Prostate gland (tissue), 2 donors: ENCODE results near the gene ACTL8. TPM values are rescaled to one million over a fixed set of nuclear protein-coding genes. Genes with fewer than 3 reads are reported as not detected.

Experiments
- DNase-seq: peaks from one replicate; pipeline ENCODE4 v3.0.0-alpha.2; 2019; ENCODE audit warnings: low spot score
- H3K27ac ChIP-seq, 2 donors: fragments of 200-600 bp; sonication (generic); 2 replicates each; pipeline ENCODE4 v1.5.1; 2017 to 2019
- H3K27me3 ChIP-seq: fragments of 200-600 bp; sonication (generic); replicated peaks from 2 replicates; pipeline ENCODE4 v1.5.1; 2019; ENCODE audit not compliant: insufficient read depth
- H3K36me3 ChIP-seq, 2 donors: fragments of 200-600 bp; sonication (generic); 1 replicate in 1 of 2; 2 replicates in 1 of 2; pipeline versions ENCODE4 v1.5.1 to v1.8.1; 2017 to 2019
- H3K4me1 ChIP-seq: fragments of 200-600 bp; sonication (generic); replicated peaks from 2 replicates; pipeline ENCODE4 v1.5.1; 2019
- H3K4me3 ChIP-seq, 2 donors: fragments of 200-600 bp; sonication (generic); 2 replicates each; pipeline ENCODE4 v1.5.1; 2017 to 2019
- H3K9me3 ChIP-seq: fragments of 200-600 bp; sonication (generic); 2 replicates; pipeline ENCODE4 v1.5.1; 2017
- POLR2A ChIP-seq: fragments of 450-650 bp; IDR thresholded peaks from one replicate; pipeline ENCODE4 v1.6.1; 2016; ENCODE audit warnings: antibody characterized with exemption, mild to moderate bottlenecking
- POLR2AphosphoS5 ChIP-seq: sonication (generic); formaldehyde crosslinking; IDR thresholded peaks from one replicate; pipeline ENCODE4 v1.6.1; 2017; ENCODE audit warnings: antibody characterized with exemption
- WGBS: methylation state at CpG from one replicate; pipeline ENCODE4 v1.1.5; 2018; 5-methylcytosine and 5-hydroxymethylcytosine counted together
- intact Hi-C: fragments of 100-400 bp; cut with DNase I; formaldehyde crosslinking; loops from one replicate; pipeline ENCODE4 v1.14.2; 2022
- total RNA-seq, 2 donors: library from RNA; depleted of rRNA; stranded (reverse); fragments of >200 nt; gene quantifications; one replicate each; pipeline ENCODE4 v1.1.0, GENCODE V29; 2016
- TF ChIP-seq, protein P1 (sequence below), 4 experiments: fragments of 200-600 bp in 2 of 4; fragments of 450-650 bp in 2 of 4; sonication (generic) in 2 of 4; IDR thresholded peaks; 1 replicate in 3 of 4; 2 replicates in 1 of 4; pipeline ENCODE4 v1.5.1; 2016 to 2019; ENCODE audit warnings: antibody characterized with exemption in 4 of 4, mild to moderate bottlenecking in 2 of 4, moderate library complexity in 2 of 4

Gene ACTL8
- total RNA-seq, 2 donors from 2014 or later = 5.9 TPM; not detected in 1

GRCh38 chr1:17856496-17857108, 101.5 kb downstream of the ACTL8 start:
- Histone ChIP-seq H3K27ac (no peak overlapping the region), H3K4me3 (no peak overlapping the region), H3K27me3 (no peaks in the 10 kb centered on the region), H3K9me3 (no peaks in the 10 kb centered on the region), H3K36me3 (no peaks in the 10 kb centered on the region), H3K4me1 (no peaks in the 10 kb centered on the region)
- TF ChIP-seq POLR2A (no peak), POLR2AphosphoS5 (no peak)
- TF ChIP-seq, protein P1, sequence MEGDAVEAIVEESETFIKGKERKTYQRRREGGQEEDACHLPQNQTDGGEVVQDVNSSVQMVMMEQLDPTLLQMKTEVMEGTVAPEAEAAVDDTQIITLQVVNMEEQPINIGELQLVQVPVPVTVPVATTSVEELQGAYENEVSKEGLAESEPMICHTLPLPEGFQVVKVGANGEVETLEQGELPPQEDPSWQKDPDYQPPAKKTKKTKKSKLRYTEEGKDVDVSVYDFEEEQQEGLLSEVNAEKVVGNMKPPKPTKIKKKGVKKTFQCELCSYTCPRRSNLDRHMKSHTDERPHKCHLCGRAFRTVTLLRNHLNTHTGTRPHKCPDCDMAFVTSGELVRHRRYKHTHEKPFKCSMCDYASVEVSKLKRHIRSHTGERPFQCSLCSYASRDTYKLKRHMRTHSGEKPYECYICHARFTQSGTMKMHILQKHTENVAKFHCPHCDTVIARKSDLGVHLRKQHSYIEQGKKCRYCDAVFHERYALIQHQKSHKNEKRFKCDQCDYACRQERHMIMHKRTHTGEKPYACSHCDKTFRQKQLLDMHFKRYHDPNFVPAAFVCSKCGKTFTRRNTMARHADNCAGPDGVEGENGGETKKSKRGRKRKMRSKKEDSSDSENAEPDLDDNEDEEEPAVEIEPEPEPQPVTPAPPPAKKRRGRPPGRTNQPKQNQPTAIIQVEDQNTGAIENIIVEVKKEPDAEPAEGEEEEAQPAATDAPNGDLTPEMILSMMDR (IDR thresholded peaks at IDR 0.05) = no peak
- intact Hi-C loops = no loop called here
- no peak for DNase-seq
- WGBS = 76% methylated on average over 7 of the region's 7 CpGs

DNA sequence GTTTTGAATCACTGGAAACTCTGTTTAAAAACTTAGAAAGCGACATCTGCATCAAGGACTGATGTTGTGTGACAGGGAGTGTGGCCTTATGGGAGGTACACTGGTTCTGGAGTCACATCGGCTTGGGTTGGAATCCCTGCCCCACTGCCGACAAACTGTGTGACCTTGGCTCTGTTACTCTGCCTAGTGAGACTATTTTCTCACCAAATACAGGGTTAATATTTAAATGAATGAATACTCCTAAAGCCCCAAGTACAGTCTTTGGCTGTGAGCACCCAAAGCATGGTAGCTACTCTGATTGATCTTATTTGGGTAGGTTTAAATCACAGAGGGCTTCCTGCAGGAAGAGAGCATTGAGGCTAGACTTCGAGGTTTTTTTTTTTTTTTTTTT, 102.0 kb downstream of the ACTL8 start:
- Histone ChIP-seq H3K4me1 (no peaks in the 10 kb centered on the region), H3K27ac (no peak overlapping the region), H3K9me3 (no peaks in the 10 kb centered on the region), H3K4me3 (no peak overlapping the region), H3K36me3 (no peaks in the 10 kb centered on the region), H3K27me3 (no peaks in the 10 kb centered on the region)
- intact Hi-C loops = no loop called here
- no peak for TF ChIP-seq POLR2AphosphoS5
- TF ChIP-seq, protein P1 (IDR thresholded peaks at IDR 0.05) = no peak
- TF ChIP-seq POLR2A = no peak
- WGBS = 78% methylated on average over 4 of the region's 4 CpGs
- DNase-seq = no peak

GRCh38 chr1:17857996-17858395, 102.9 kb downstream of the ACTL8 start:
- H3K36me3 ChIP-seq = no peaks in the 10 kb centered on the region
- WGBS = 42% methylated on average over 5 of the region's 5 CpGs
- intact Hi-C loops = no loop called here
- no peaks in the 10 kb centered on the region for H3K27me3 ChIP-seq
- no peaks in the 10 kb centered on the region for H3K4me1 ChIP-seq
- H3K4me3 ChIP-seq = no peak overlapping the region
- DNase-seq = no peak
- H3K9me3 ChIP-seq = no peaks in the 10 kb centered on the region
- no peak overlapping the region for H3K27ac ChIP-seq
- no peak for TF ChIP-seq POLR2A
- no peak for TF ChIP-seq POLR2AphosphoS5
- TF ChIP-seq, protein P1 (IDR thresholded peaks at IDR 0.05) = no peak

- Histone ChIP-seq H3K27ac (no peak overlapping the region), H3K27me3 (no peaks in the 10 kb centered on the region), H3K4me3 (no peak overlapping the region), H3K36me3 (no peaks in the 10 kb centered on the region), H3K4me1 (no peaks in the 10 kb centered on the region), H3K9me3 (no peaks in the 10 kb centered on the region)
- DNase-seq = no peak
- TF ChIP-seq, protein P1 (IDR thresholded peaks at IDR 0.05) = no peak
- TF ChIP-seq POLR2AphosphoS5 = no peak
- TF ChIP-seq POLR2A = no peak
- intact Hi-C loops = no loop called here
- 87% methylated on average over 1 of the region's 1 CpG for WGBS
Measured at GRCh38 chr1:17860812-17861211, 105.7 kb downstream of the ACTL8 start.

- no peaks in the 10 kb centered on the region for H3K9me3 ChIP-seq
- TF ChIP-seq, protein P1 (IDR thresholded peaks at IDR 0.05) = no peak
- no peak for TF ChIP-seq POLR2A
- H3K4me1 ChIP-seq = no peaks in the 10 kb centered on the region
- intact Hi-C loops = no loop called here
- no peak overlapping the region for H3K4me3 ChIP-seq
- no peak for DNase-seq
- H3K36me3 ChIP-seq = no peaks in the 10 kb centered on the region
- WGBS = 16% methylated on average over 3 of the region's 3 CpGs
- H3K27me3 ChIP-seq = no peaks in the 10 kb centered on the region
- H3K27ac ChIP-seq = no peak overlapping the region
Measured at GRCh38 chr1:17861685-17862084, 106.6 kb downstream of the ACTL8 start.
